Nephron progenitor cell (in vitro differentiated cells): ENCODE data around the gene LRRIQ4.
A peak's percentile ranks its signal among the peaks of the same experiment; 100 is the strongest.

ENCODE experiments used
- DNase-seq: peaks from one replicate; pipeline ENCODE4 v3.0.0; 2021
- H3K27ac Mint-ChIP-seq: 2 replicates; pipeline ENCODE4 v1.8.0; 2021; ENCODE audit warnings: mild to moderate bottlenecking, moderate library complexity, mixed read lengths
- H3K27me3 Mint-ChIP-seq: 2 replicates; pipeline ENCODE4 v1.8.0; 2021; ENCODE audit warnings: mild to moderate bottlenecking, low read depth, mixed read lengths; ENCODE audit not compliant: poor library complexity
- H3K36me3 Mint-ChIP-seq: 2 replicates; pipeline ENCODE4 v1.8.0; 2021; ENCODE audit warnings: low read depth, mixed read lengths
- H3K4me1 Mint-ChIP-seq: 2 replicates; pipeline ENCODE4 v1.8.0; 2021; ENCODE audit warnings: mixed read lengths
- H3K4me3 Mint-ChIP-seq: 2 replicates; pipeline ENCODE4 v1.8.0; 2021; ENCODE audit warnings: mild to moderate bottlenecking, moderate library complexity, mixed read lengths
- H3K9me3 Mint-ChIP-seq: 2 replicates; pipeline ENCODE4 v1.8.0; 2021; ENCODE audit warnings: mild to moderate bottlenecking, moderate library complexity, mixed read lengths
- CTCF ChIP-seq: fragments of 200-600 bp; sonication (generic); IDR thresholded peaks from 2 replicates; pipeline ENCODE4 v1.5.0; 2021; ENCODE audit warnings: antibody characterized with exemption

The LRRIQ4 gene

GRCh38 chr3:169813757-169814517 is 1.3 kb downstream of the LRRIQ4 start:
- H3K4me1 Mint-ChIP-seq: peaks cover 19% of the 10 kb centered on the region
- no peaks in the 10 kb centered on the region for H3K36me3 Mint-ChIP-seq
- peak overlapping the region; percentile 21 for H3K27ac Mint-ChIP-seq
- peak overlapping the region; percentile 84 for H3K4me3 Mint-ChIP-seq
- peaks cover 40% of the 10 kb centered on the region for H3K9me3 Mint-ChIP-seq
- peaks cover 9% of the 10 kb centered on the region for H3K27me3 Mint-ChIP-seq
- DNase-seq: no peak
- no peak for TF ChIP-seq CTCF

- no peak overlapping the region for H3K27ac Mint-ChIP-seq
- no peak for DNase-seq
- no peaks in the 10 kb centered on the region for H3K36me3 Mint-ChIP-seq
- peaks cover 9% of the 10 kb centered on the region for H3K27me3 Mint-ChIP-seq
- peaks cover 28% of the 10 kb centered on the region for H3K4me1 Mint-ChIP-seq
- H3K4me3 Mint-ChIP-seq: no peak overlapping the region
- TF ChIP-seq CTCF: no peak
- H3K9me3 Mint-ChIP-seq: peaks cover 40% of the 10 kb centered on the region
Observed at GRCh38 chr3:169815590-169816150, 3.0 kb downstream of the LRRIQ4 start.

- Mint-ChIP-seq H3K4me1 (peaks cover 19% of the 10 kb centered on the region), H3K4me3 (no peak overlapping the region), H3K27me3 (peaks cover 4% of the 10 kb centered on the region), H3K9me3 (peaks cover 32% of the 10 kb centered on the region), H3K36me3 (no peaks in the 10 kb centered on the region), H3K27ac (no peak overlapping the region)
- no peak for DNase-seq
- TF ChIP-seq CTCF: no peak
Observed at GRCh38 chr3:169818316-169818715, 5.6 kb downstream of the LRRIQ4 start.

- no peak for TF ChIP-seq CTCF
- Mint-ChIP-seq H3K4me1 (peaks cover 14% of the 10 kb centered on the region), H3K9me3 (no peaks in the 10 kb centered on the region), H3K4me3 (no peak overlapping the region), H3K36me3 (no peaks in the 10 kb centered on the region), H3K27ac (no peak overlapping the region), H3K27me3 (no peaks in the 10 kb centered on the region)
- no peak for DNase-seq
Observed at GRCh38 chr3:169822091-169822490, 9.4 kb downstream of the LRRIQ4 start.

- H3K36me3 Mint-ChIP-seq: no peaks in the 10 kb centered on the region
- no peak for TF ChIP-seq CTCF
Observed at GRCh38 chr3:169822540-169822939, 9.9 kb downstream of the LRRIQ4 start.

GRCh38 chr3:169822983-169823382 is 10.3 kb downstream of the LRRIQ4 start:
- no peak overlapping the region for H3K4me3 Mint-ChIP-seq
- H3K27me3 Mint-ChIP-seq: no peaks in the 10 kb centered on the region
- no peaks in the 10 kb centered on the region for H3K9me3 Mint-ChIP-seq
- peaks cover 14% of the 10 kb centered on the region for H3K4me1 Mint-ChIP-seq
- H3K36me3 Mint-ChIP-seq: no peaks in the 10 kb centered on the region
- no peak overlapping the region for H3K27ac Mint-ChIP-seq
- no peak for DNase-seq
- no peak for TF ChIP-seq CTCF

More at GRCh38 chr3:169822540-169822939, 9.9 kb downstream of the LRRIQ4 start:
- no peaks in the 10 kb centered on the region for H3K9me3 Mint-ChIP-seq
- H3K27ac Mint-ChIP-seq: no peak overlapping the region
- peaks cover 14% of the 10 kb centered on the region for H3K4me1 Mint-ChIP-seq
- no peaks in the 10 kb centered on the region for H3K27me3 Mint-ChIP-seq
- no peak overlapping the region for H3K4me3 Mint-ChIP-seq
- DNase-seq: no peak
